NCI-H510A (cell line): ENCODE data around the gene CRB3.
A peak's percentile ranks its signal among the peaks of the same experiment; 100 is the strongest.
"Not testable (repeated sequence)": the region's sequence is repeated elsewhere in the genome, so short reads cannot be mapped to it uniquely, and the experiment has no call there.

ENCODE experiments used
- DNase-seq: peaks from one replicate; lab custom pipeline; 2025; lab: John Stamatoyannopoulos, UW

The CRB3 gene

GRCh38 chr19:6464070-6464873, at the start of gene CRB3:
Gene CRB3 (plus strand): TSS chr19:6464271. CDS start chr19:6464702, 431 bp downstream.
- DNase-seq: peak; percentile 89

GRCh38 chr19:6414793-6415590, 49.1 kb upstream of the CRB3 start:
- DNase-seq: no peak

GRCh38 chr19:6415591-6416190, 48.4 kb upstream of the CRB3 start:
- DNase-seq: no peak

- no peak for DNase-seq
These were observed 47.2 kb upstream of the CRB3 start for GRCh38 chr19:6416658-6417405.

GRCh38 chr19:6417713-6418561, 46.1 kb upstream of the CRB3 start:
- DNase-seq: no peak

- DNase-seq: no peak
These were observed 45.5 kb upstream of the CRB3 start for GRCh38 chr19:6418562-6418932.

- no peak for DNase-seq
These were observed 42.7 kb upstream of the CRB3 start for GRCh38 chr19:6421075-6422014.

- DNase-seq: no peak
These were observed 40.4 kb upstream of the CRB3 start for GRCh38 chr19:6423499-6424194.

GRCh38 chr19:6424195-6424938, 39.7 kb upstream of the CRB3 start, which contains the start of gene KHSRP:
Gene KHSRP (minus strand): TSS chr19:6424811. CDS start chr19:6424701, 110 bp downstream.
- no peak for DNase-seq

GRCh38 chr19:6424939-6425731, 38.9 kb upstream of the CRB3 start:
- DNase-seq: peak; percentile 99

- DNase-seq: no peak
These were observed 38.1 kb upstream of the CRB3 start for GRCh38 chr19:6425732-6426620.

GRCh38 chr19:6427131-6427530, 36.9 kb upstream of the CRB3 start:
- DNase-seq: no peak

- not testable (repeated sequence) for DNase-seq
These were observed 35.2 kb upstream of the CRB3 start for GRCh38 chr19:6428692-6429418.

GRCh38 chr19:6429419-6430221, 34.5 kb upstream of the CRB3 start:
- DNase-seq: no peak

GRCh38 chr19:6431891-6432290, 32.2 kb upstream of the CRB3 start:
- DNase-seq: no peak
